Heart left ventricle (tissue), 16 donors: ENCODE results near the gene MS4A10. TPM values are rescaled to one million over a fixed set of nuclear protein-coding genes. Genes with fewer than 3 reads are reported as not detected.

Experiments
- ATAC-seq, 4 donors: fragments of 200-7000 bp; cut with Tn5 transposase; one replicate each; pipeline ENCODE4 v1.9.1; 2020 to 2022; ENCODE audit warnings: moderate library complexity in 4 of 4, mild to moderate bottlenecking in 3 of 4, moderate number of reproducible peaks in 1 of 4
- DNase-seq, 5 donors: peaks; one replicate each; pipeline ENCODE4 v3.0.0-alpha.2; 2020
- H3K27ac ChIP-seq, 12 donors: fragments of 200-600 bp; sonication (generic) in 4 of 12; one replicate each; pipeline versions ENCODE4 v1.5.0 to v1.8.0; 2016 to 2022; ENCODE audit warnings: mild to moderate bottlenecking in 2 of 12
- H3K27me3 ChIP-seq, 9 donors: fragments of 200-600 bp; sonication (generic) in 2 of 9; one replicate each; pipeline versions ENCODE4 v1.5.1 to v1.8.0; 2016 to 2022; ENCODE audit warnings: mild to moderate bottlenecking in 3 of 9
- H3K36me3 ChIP-seq, 9 donors: fragments of 200-600 bp; sonication (generic) in 2 of 9; one replicate each; pipeline versions ENCODE4 v1.5.0 to v1.8.0; 2018 to 2022; ENCODE audit warnings: mild to moderate bottlenecking in 2 of 9
- H3K4me1 ChIP-seq, 12 donors: fragments of 200-600 bp; sonication (generic) in 4 of 12; one replicate each; pipeline versions ENCODE4 v1.5.0 to v1.8.0; 2016 to 2022; ENCODE audit warnings: mild to moderate bottlenecking in 3 of 12
- H3K4me3 ChIP-seq, 12 donors: fragments of 200-600 bp; sonication (generic) in 4 of 12; one replicate each; pipeline versions ENCODE4 v1.5.0 to v1.8.0; 2017 to 2022; ENCODE audit warnings: mild to moderate bottlenecking in 9 of 12, moderate library complexity in 4 of 12
- H3K9me3 ChIP-seq, 12 donors: fragments of 200-600 bp; sonication (generic) in 4 of 12; one replicate each; pipeline versions ENCODE4 v1.5.0 to v1.8.0; 2016 to 2022; ENCODE audit warnings: mild to moderate bottlenecking in 1 of 12
- CTCF ChIP-seq, 12 donors: fragments of 200-600 bp; sonication (generic) in 4 of 12; IDR thresholded peaks; one replicate each; pipeline versions ENCODE4 v1.5.0 to v1.8.0; 2018 to 2022; ENCODE audit warnings: antibody characterized with exemption in 12 of 12, mild to moderate bottlenecking in 5 of 12
- POLR2A ChIP-seq, 2 donors: fragments of 450-650 bp; IDR thresholded peaks; one replicate each; pipeline ENCODE4 v1.6.1; 2017; ENCODE audit warnings: antibody characterized with exemption in 2 of 2, mild to moderate bottlenecking in 2 of 2, moderate library complexity in 2 of 2
- WGBS, 4 donors: extraction: QIAGEN DNeasy Blood & Tissue Kit in 2 of 4; methylation state at CpG; one replicate each; pipeline versions ENCODE4 v1.1.5 to v1.1.7; 2013 to 2018; 5-methylcytosine and 5-hydroxymethylcytosine counted together
- intact Hi-C, 10 donors: fragments of 100-400 bp; cut with DNase I; formaldehyde crosslinking; loops; one replicate each; pipeline versions ENCODE4 v1.11.1 to v1.14.2; 2022
- polyA plus RNA-seq, 2 donors: library from polyadenylated mRNA; stranded (reverse); fragments of 200-250 nt; gene quantifications; one replicate each; pipeline ENCODE4 v1.2.3, GENCODE V29; 2013
- total RNA-seq, 9 donors: library from RNA; depleted of rRNA in 2 of 9; stranded (reverse); fragments of >200 nt in 2 of 9; fragmentation: NEBNext Ultra II Directional in 3 of 9; extraction: Animal tissue kit (Norgen Biotek cat#: 25700) in 3 of 9; gene quantifications; one replicate each; pipeline versions ENCODE4 v1.1.0 to v1.2.4, GENCODE V29; 2016 to 2023
- donor health status: ischemic (EF 13 %, LVEDD 7.1; RV severe dilation, severe dysfunction).
- donor health status: healthy with polysubstance abuse.
- donor health status: DM: no; HTN: yes; CAD: no.
- donor health status: DM: no; HTN: no; CAD: no.
- donor health status: ischemic (EF 25% LVEDD 6.9; RV normal size, moderate dysfunction).
- donor health status: ischemic (EF 25% LVEDD 5.7; RV mildly dilated, moderate dysfunction).
- donor health status: healthy.
- donor health status: DM: yes; HTN: yes; CAD: no.
- donor health status: ischemic (EF 35%, LVEDD 5.7; RV mildly dilated, moderate dysfunction).
- donor health status: nonischemic (EF 11% LVEDD 7.7; RV severe dilation, severe dysfunction).
- donor health status: DM: yes; HTN: yes; CAD: no.
- donor health status: PGD.
- donor health status: ischemic (EF 29% LVEDD 5.4; RV normal size, mild dysfunction).
- donor health status: nonischemic (EF 23%, LVEDD 6.1; RV moderate dilation, normal function).

Gene MS4A10
- total and polyA plus RNA-seq, 11 donors: not detected

DNA sequence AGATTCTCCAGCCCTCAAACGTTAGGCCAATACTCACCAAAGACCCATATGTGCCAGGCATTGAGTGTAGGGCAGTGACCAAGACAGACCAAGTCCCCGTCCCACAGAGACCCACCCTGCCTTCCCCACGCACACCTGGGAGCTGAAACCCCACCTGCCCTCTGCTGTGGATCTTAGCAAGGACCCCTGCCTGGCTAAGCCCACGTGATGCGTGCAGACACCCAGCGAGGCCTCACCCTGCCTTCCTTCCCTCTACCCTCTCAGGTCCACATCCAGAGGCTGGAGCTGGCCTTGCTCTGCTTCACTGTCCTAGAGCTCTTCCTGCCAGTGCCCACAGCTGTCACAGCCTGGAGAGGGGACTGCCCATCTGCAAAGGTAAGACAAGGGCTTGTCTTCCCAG lies 10.2 kb downstream of the MS4A10 start:
- H3K27ac ChIP-seq: no peak overlapping the region
- H3K4me3 ChIP-seq: no peak overlapping the region
- WGBS, 4 donors: 67 to 82% (median 72%) methylated on average over 6 of the region's 6 CpGs
- H3K36me3 ChIP-seq: no peaks in the 10 kb centered on the region
- no peak for DNase-seq
- no peak for TF ChIP-seq POLR2A (IDR thresholded peaks at IDR 0.05)
- TF ChIP-seq CTCF (IDR thresholded peaks at IDR 0.05): no peak
- no peaks in the 10 kb centered on the region for H3K4me1 ChIP-seq
- intact Hi-C loops: no loop called here
- no peaks in the 10 kb centered on the region for H3K9me3 ChIP-seq
- H3K27me3 ChIP-seq: peaks cover 0 to 8% (median 0%) of the 10 kb centered on the region in 9 donors
- ATAC-seq: no peak

DNA sequence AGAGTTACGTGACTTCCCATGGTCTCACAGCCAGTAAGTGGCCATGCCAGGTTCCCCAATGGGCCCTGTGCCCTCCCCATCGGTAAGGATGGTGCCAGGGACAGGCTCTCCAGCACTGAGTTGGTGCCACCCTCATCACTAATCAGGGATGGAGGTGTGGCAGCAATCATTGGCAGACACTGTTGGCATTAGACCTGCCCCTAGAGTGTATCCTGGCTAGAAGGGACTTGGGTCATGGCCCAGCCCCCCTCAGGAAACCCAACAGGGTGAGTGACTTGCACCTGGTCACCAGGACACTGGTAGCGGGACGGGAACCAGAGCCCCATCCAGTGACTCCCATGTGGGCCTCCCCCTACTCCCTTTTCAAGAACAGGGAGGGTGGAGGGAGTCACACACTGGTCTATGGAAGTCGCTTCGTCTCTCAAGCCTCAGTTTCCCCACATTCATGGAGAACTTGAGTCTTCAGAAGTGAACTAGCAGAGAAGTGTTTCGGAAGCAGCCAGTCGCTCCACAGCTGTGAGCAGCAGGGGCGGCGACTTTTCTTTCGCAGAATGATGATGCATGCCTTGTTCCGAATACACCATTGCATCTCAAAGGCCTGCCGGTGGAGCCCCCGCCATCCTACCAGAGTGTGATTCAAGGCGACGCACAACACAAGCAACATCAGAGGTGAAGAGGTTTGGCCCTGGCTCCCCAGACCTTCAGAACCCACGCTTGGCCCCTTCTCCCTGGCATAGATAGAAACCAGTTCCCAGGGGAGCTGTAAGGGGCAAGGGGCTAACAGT lies 12.9 kb downstream of the MS4A10 start:
- Histone ChIP-seq H3K27ac (no peak overlapping the region), H3K4me3 (no peak overlapping the region), H3K4me1 (no peaks in the 10 kb centered on the region), H3K9me3 (no peaks in the 10 kb centered on the region), H3K27me3 (peaks cover 0 to 8% (median 0%) of the 10 kb centered on the region in 9 donors), H3K36me3 (no peaks in the 10 kb centered on the region)
- no peak for DNase-seq
- WGBS, 4 donors: 87% methylated on average over 11 to 17 of the region's 17 CpGs
- no peak for ATAC-seq
- intact Hi-C loops: no loop called here
- TF ChIP-seq POLR2A (IDR thresholded peaks at IDR 0.05) (no peak), CTCF (IDR thresholded peaks at IDR 0.05) (no peak)

GRCh38 chr11:60798631-60799030 lies 13.5 kb downstream of the MS4A10 start:
- peaks cover 0 to 8% (median 0%) of the 10 kb centered on the region in 9 donors for H3K27me3 ChIP-seq
- intact Hi-C loops: no loop called here
- H3K36me3 ChIP-seq: no peaks in the 10 kb centered on the region
- WGBS, 4 donors: 83 to 95% (median 92%) methylated on average over 1 to 3 of the region's 3 CpGs
- no peaks in the 10 kb centered on the region for H3K4me1 ChIP-seq
- no peaks in the 10 kb centered on the region for H3K9me3 ChIP-seq
- no peak for TF ChIP-seq POLR2A (IDR thresholded peaks at IDR 0.05)
- TF ChIP-seq CTCF (IDR thresholded peaks at IDR 0.05): no peak
- ATAC-seq (no peak), DNase-seq (no peak)
- no peak overlapping the region for H3K4me3 ChIP-seq
- no peak overlapping the region for H3K27ac ChIP-seq

DNA sequence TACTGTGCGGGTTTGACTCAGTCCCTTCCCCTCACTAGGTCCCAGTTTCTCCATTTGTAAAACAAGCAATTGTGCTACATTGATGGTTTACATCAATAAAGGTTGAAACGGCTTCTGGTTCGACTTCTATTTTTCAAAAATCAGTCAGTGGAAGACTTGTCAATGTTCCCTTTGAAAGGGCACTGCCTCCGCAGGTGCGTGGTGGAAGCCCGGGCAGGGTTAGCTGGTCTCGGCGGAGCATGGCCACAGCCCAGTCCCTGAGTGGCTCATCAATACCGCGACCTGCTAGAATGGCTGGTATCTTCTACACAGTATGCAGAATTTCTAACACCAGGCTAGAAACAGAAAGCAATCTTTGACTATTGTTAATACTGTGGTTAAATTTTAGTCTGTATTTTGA lies 16.1 kb downstream of the MS4A10 start:
- ATAC-seq (no peak), DNase-seq (no peak)
- no peaks in the 10 kb centered on the region for H3K36me3 ChIP-seq
- peaks cover 0 to 8% (median 0%) of the 10 kb centered on the region in 9 donors for H3K27me3 ChIP-seq
- no peak overlapping the region for H3K27ac ChIP-seq
- intact Hi-C loops: no loop called here
- no peaks in the 10 kb centered on the region for H3K9me3 ChIP-seq
- WGBS, 4 donors: 92 to 96% (median 92%) methylated on average over 10 of the region's 10 CpGs
- no peak overlapping the region for H3K4me3 ChIP-seq
- no peaks in the 10 kb centered on the region for H3K4me1 ChIP-seq
- TF ChIP-seq CTCF (IDR thresholded peaks at IDR 0.05): no peak
- TF ChIP-seq POLR2A (IDR thresholded peaks at IDR 0.05): no peak
